ENCODE measurements around the gene SEC14L3.

SEC14L3 gene

GRCh38 chr22:30471616-30472318, at the start of gene SEC14L3:
TSS of gene SEC14L3 (minus strand) at chr22:30472017. CDS start at chr22:30471958, 59 bp downstream.
- DNase-seq = no peak

DNA sequence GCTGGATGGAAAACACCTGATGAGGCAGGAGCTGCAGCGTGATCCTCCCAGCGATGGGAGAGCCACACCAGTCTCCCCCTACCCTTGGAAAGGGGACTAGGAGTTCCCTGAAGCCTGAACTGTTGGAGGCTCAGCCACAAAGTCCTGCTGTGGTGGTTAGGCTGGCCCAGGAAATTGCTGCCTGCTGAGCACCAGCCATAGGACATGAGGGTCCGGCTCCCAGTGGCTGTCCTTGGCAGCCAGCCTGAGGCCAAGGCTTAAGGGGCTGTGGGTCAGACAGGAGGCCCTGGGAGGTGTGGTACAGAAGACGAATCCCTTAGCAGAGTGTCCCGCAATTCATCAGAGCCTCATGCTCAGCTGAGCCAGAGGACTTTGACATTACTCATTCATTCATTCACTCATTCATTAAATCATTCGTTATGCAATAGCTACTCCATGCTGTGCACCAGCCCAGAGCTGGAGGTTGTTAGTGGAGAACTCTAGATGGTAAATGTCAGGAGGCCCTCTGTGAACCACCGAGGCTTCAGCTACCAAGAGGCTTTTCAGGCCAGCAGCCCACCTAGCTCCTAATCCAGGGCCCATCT, 48.1 kb upstream of the SEC14L3 start:
- no peak for DNase-seq

GRCh38 chr22:30516731-30517130, 44.9 kb upstream of the SEC14L3 start:
- no peak for DNase-seq

DNA sequence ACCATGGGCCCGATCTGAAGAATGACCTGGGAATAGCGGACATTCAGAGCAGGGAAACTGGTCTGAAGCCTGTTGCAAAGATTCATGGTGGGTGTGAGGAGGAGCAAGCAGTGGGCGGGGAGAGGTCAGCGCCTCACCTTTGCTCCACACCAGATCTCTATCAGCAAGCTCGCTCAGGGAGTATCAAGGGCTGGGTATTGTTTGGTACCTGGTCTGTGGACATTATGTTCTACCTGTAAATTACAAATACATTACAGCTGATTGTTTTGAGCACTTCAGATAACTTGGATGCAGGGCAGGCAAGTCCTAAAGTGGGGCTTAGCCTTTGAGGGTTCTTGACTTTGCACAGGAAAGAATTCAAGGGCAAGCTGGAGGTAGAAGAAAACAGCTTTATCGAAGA, 44.5 kb upstream of the SEC14L3 start:
- no peak for DNase-seq

DNA sequence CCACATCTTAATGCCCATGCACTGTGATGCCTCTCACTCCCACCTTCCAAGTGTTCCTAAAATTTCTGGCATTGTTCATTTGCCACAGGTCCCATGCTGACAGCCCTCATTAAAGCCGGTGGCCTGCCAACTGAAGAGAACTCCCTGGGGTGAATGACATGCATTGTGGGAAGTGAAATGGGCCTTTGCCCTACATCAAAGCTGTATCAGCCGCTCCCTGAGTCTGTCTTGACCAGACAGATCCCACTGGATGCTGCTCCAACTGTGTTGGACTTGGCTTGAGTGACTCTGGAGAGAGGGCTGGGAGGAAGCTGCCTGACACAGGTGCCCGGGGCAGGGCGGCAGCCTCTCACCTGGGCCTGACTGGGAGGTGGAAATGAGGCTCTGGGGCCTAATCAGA, 42.4 kb upstream of the SEC14L3 start:
- DNase-seq = no peak

GRCh38 chr22:30513462-30513861, 41.6 kb upstream of the SEC14L3 start:
- DNase-seq = no peak

DNA sequence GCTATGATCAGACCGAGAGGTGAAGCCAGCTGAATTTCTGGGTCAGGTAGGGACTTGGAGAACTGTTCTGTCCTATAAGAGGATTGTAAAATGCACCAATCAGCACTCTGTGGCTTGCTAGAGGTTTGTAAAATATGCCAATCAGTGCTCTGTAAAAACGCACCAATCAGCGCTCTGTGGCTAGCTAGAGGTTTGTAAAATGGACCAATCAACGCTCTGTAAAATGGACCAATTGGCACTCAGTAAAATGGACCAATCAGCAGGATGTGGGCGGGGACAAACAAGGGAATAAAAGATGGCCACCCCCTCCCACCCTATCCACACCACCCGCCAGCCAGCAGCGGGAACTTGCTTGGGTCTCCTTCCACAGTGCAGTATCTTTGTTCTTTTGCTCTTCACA, 40.1 kb upstream of the SEC14L3 start:
- DNase-seq = no peak

DNA sequence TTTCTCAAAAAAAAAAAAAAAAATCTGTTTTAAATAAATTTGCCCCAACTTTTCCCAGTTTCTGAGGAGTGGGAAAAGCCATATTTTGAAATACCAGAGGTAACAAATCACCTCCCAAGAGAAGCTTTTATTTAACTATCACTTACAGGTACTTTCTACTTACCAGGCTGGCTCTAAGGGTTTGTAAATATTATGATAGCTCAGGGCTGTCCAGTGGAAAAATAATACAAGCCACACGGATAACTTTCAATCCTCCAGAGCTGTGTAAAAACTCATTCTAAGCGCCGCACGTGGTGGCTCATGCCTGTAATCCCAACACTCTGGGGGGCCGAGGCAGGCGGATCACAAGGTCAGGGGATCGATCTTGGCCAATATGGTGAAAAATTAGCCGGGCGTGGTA, 39.3 kb upstream of the SEC14L3 start:
- DNase-seq = no peak

GRCh38 chr22:30508216-30508615, 36.4 kb upstream of the SEC14L3 start:
- no peak for DNase-seq

GRCh38 chr22:30507670-30508069, 35.9 kb upstream of the SEC14L3 start:
- no peak for DNase-seq

DNA sequence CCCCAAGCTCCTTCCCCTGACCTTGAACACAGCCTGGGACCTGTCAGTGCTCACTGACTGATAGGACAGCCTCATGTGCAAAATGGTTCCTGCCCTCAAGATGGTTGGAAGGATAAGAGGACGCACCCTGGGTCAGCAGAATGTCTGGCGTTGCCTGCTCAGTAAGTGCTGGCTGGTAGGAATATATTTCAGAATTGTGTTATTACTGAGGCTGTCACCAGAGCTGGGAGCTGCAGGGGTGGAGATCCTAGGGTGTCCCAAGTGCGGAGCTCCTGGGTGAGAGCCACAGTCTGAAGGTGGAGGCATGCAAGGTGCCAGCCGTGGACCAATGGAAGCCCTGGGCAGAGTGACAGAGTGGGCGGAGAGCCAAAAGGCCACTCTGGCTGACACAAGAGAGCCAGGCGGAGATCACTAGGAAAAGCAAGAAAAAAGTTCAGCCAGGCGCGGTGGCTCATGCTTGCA, 34.7 kb upstream of the SEC14L3 start:
- no peak for DNase-seq

- no peak for DNase-seq
These were observed 31.7 kb upstream of the SEC14L3 start for GRCh38 chr22:30503551-30503950.

DNA sequence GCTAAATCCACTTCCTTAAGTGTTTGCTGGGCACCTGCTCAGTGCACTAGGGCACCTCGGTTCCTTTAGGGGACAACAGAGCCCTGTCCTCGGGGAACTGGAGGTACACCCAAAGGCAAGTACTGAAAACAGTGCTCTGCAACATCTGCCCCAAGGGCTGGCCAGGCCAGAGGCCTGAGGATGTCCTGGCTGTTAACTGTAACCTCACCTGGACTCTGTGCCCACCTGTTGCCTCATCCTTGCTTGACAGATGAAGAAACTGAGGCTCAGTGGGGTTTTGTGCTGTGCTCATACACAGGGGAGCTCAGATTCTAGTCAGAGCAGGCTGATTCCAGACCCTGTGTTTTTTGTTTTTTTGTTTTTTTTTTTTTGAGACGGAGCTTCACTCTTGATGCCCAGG, 31.1 kb upstream of the SEC14L3 start:
- no peak for DNase-seq

- no peak for DNase-seq
These were observed 30.3 kb upstream of the SEC14L3 start for GRCh38 chr22:30502153-30502552.

DNA sequence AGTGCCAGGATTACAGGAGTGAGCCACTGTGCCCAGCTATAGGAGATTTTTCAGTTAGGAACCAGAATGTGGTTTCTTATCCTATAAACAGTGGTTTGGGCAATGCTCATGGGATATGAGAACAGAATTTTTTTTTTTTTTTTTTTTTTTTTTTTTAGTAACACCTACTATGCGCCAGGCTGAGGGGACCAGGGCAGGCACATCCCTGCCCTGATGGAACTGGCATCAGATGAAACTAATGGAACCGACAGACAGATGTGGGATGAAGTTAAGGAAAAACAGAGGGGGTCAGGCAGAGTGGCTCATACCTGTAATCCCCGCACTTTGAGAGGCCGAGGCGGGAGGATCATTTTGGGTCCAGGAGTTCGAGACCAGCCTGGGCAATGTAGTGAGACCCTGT, 28.8 kb upstream of the SEC14L3 start:
- DNase-seq = no peak

DNA sequence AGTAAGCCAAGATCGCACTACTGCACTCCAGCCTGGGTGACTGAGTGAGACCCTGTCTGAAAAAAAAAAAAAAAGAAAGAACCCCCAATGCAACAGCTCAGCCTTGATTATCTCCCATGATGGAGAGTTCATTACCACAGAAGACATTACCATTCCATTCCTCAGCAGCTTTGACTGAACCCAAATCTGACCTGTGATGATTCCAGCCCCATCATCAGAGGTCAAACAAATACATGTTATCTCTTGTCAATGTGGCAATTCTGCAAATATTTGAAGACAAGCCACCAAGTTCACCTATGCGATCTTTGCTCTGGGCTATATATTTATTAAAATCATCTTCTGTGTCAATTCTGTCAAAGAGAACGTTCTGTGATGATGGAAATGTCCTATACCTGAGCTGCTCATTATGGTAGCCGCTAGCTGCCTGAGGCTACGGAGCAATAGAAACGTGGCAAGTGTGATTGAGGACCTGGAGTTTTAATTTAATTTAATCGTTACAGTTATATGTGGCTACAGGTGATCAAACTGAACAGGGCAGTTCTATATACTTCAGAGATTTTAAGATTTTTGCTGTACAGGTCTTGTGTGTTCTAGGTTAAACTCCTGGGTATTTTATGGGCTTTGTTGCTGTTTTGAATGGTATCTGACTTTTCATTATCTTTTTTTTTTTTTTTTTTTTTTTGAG, 25.8 kb upstream of the SEC14L3 start:
- no peak for DNase-seq

- no peak for DNase-seq
These were observed 23.4 kb upstream of the SEC14L3 start for GRCh38 chr22:30495041-30495784.

DNA sequence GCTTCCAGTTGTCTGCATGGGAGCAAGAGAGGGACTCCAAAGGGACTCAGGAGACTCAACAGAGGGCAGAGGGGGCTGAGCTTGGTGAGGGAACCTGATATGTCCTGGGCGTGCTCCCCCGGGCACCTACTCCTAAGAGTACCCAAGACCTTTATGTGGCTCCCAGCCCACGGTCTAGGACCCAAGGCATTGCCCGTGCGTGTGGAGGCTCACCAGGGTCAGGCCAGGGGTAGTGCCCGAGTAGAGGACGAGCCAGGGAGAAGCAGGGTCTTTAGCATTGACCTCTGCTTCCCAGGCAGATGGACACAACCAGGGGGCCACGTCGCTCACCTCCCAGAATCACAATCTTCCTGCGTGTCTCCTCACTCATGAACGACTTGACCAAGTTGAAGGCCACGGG, 20.3 kb upstream of the SEC14L3 start:
- no peak for DNase-seq

DNA sequence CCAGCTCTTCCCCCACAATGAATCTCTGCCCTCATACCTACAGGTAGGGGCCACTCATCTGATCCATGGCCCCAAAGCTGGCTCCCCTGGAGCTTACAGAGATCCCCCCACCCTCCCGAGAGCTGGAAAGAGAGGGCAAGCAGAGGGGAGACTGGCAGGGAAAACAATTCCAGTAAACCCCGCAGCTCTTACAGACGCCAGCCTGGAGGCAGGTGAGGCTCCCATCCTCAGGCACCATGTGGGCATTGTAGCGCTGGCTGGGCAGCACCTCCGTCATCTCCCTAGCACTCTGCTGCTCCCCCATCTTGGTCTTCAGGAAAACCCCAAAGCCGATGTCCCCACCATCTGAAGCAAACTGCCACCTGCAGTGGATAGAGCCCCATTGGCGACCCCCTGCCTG, 19.6 kb upstream of the SEC14L3 start:
- no peak for DNase-seq

- DNase-seq = no peak
These were observed 18.6 kb upstream of the SEC14L3 start for GRCh38 chr22:30490399-30490798.

DNA sequence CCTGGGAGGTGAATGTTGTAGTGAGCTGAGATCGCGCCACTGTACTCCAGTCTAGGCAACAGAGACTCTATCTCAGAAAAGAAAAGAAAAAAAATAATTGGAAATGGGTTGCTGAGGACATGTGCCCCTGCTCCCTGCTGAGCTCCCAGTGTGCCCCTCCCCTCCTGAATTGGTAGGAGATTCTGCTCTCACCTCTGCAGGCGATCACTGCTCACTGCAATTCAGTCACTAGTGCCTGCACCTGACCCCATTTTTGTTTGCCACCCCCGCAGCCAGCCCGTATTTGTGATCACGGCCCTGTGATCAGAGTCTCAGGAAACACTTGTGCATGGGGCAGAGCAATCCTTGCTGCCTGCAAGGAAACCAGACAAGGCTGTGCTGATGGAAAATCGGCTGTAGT, 16.3 kb upstream of the SEC14L3 start:
- DNase-seq = no peak

- DNase-seq = no peak
These were observed 14.9 kb upstream of the SEC14L3 start for GRCh38 chr22:30486661-30487115.

- no peak for DNase-seq
These were observed 14.3 kb upstream of the SEC14L3 start for GRCh38 chr22:30486118-30486517.

Data from CD4-positive, alpha-beta T cell treated with Interleukin-15 for 1 hour (primary cell).